Measurements from ENCODE around the gene DENND5B.

- TF ChIP-seq CTCF (IDR thresholded peaks at IDR 0.05) (no peak), POLR2A (IDR thresholded peaks at IDR 0.05) (no peak)
Measured at GRCh38 chr12:31362115-31362758, 228.7 kb downstream of the DENND5B start.

Data from lower leg skin (tissue), 3 donors.